Right lobe of liver (tissue), 4 donors: ENCODE results near the gene DYNC1LI1.

Experiments used
- CTCF ChIP-seq, 4 donors: fragments of 200-600 bp in 3 of 4; fragments of 450-650 bp in 1 of 4; IDR thresholded peaks; one replicate each; pipeline versions ENCODE4 v1.5.1 to v1.8.0; 2016 to 2022; ENCODE audit warnings: antibody characterized with exemption in 4 of 4, mild to moderate bottlenecking in 2 of 4
- POLR2A ChIP-seq: fragments of 450-650 bp; IDR thresholded peaks from one replicate; pipeline ENCODE4 v1.6.1; 2017; ENCODE audit warnings: antibody characterized with exemption, mild to moderate bottlenecking
- donor health status: DM: no; HTN: no; CAD: no.
- donor health status: DM: no; HTN: no; CAD: no.
- donor health status: DM: no; HTN: yes; CAD: no.

GRCh38 chr3:32606277-32606676 is 35.6 kb upstream of the DYNC1LI1 start:
- TF ChIP-seq CTCF (IDR thresholded peaks at IDR 0.05) (no peak), POLR2A (no peak)
